Measurements from ENCODE around the gene KDF1.

- no peak for TF ChIP-seq CTCF (IDR thresholded peaks at IDR 0.05)
- TF ChIP-seq POLR2A (IDR thresholded peaks at IDR 0.05): no peak
- TF ChIP-seq EP300 (IDR thresholded peaks at IDR 0.05): no peak
- no peak for TF ChIP-seq POLR2AphosphoS5 (IDR thresholded peaks at IDR 0.05)
Measured at GRCh38 chr1:26950602-26951001, 9.7 kb downstream of the KDF1 start.

Measured in suprapubic skin (tissue), 4 donors.